ENCODE data around the gene CDC25B.

CDC25B gene

DNA sequence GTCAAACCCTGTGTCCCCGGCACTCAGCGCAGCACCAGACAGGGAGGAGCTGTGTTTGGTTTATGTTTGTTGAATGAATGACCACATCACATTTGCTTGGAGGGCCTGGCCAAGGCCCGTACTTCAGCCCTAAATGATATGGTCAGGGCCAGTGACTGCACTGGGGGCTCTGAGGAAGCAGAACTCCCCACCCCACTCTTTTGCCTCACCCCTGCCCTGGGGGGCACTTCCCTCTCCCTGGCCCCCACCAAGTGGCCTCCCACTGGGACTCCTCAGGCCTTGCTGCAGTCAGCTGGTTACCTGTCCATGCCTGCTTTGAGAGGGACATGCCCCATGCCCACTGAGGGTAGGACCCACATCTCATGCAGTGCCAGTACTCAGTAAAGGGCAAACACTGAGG, 31.5 kb upstream of the CDC25B start:
- no peak for DNase-seq (ENCODE audit: low read depth)

GRCh38 chr20:3765171-3765882, 30.8 kb upstream of the CDC25B start:
- no peak for DNase-seq (ENCODE audit: low read depth)

GRCh38 chr20:3766422-3767109, 29.5 kb upstream of the CDC25B start:
- no peak for DNase-seq (ENCODE audit: low read depth)

DNA sequence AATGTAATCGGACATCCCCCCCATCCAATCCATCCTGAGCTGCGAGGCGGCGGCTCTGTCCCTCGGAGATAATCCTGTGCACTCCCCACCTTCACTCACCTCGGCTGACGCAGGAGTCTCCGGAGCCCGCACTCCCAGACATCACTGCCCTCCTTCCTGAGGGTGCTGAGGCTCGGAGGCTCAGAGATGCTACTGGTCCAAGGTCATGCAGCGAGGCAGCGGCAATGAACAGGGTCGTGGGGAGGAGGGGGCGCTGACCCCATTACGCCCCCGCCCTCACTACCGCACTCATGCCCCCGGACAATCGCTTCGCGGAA, 29.0 kb upstream of the CDC25B start:
- DNase-seq (ENCODE audit: low read depth): no peak

DNA sequence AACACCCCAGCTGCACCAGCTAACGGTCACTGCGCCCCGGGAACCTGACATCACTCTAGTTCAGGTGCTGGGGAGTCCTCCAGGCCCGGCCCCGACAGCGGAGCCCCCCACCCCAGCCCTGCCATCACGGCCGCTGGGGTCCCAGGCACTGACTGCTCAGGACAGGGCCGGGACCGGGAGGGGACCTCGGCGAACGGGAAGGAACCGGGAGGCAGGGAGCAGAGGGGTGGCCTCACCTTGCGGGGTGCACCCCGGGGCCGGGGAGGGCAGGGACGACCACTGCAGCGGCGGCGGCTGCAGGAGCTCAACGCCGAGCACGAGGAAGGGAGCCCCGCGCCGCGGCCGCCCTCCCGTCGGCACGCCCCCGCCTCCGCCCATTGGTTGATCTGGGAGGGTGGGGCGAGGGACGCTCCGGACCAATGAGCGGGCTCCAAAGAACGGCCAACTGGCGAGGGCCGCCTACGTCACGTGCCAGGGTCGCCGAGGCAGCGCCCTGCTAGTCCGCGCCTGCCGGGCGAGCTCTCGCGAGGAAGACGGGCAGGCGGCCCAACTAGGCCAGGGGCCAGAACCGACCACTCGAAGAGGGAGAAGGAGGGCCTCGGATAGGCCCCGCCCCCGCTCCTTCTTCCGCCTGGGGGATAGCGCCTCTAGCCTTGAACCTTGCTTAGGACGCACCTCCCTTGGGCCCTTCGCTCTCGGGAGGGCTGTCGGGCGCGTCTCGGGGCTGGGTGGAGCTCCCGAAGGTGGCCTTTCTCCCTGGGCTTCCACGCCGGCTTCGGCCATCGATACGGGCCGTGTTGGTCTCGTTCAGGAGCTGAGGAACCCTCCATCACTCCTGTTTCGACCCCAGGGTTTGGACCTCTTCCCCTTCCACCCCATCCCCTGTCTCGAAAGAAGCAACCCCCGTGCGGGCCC, 28.4 kb upstream of the CDC25B start, which contains the start of gene ADISSP:
Gene ADISSP, minus strand, starts transcription at position 327 of the 915 bp plus-strand sequence. CDS start 7,653 bp downstream, outside the sequence.
- DNase-seq (ENCODE audit: low read depth): peak; percentile 93

GRCh38 chr20:3768342-3769130, 27.6 kb upstream of the CDC25B start:
- DNase-seq (ENCODE audit: low read depth): peak; percentile 74

DNA sequence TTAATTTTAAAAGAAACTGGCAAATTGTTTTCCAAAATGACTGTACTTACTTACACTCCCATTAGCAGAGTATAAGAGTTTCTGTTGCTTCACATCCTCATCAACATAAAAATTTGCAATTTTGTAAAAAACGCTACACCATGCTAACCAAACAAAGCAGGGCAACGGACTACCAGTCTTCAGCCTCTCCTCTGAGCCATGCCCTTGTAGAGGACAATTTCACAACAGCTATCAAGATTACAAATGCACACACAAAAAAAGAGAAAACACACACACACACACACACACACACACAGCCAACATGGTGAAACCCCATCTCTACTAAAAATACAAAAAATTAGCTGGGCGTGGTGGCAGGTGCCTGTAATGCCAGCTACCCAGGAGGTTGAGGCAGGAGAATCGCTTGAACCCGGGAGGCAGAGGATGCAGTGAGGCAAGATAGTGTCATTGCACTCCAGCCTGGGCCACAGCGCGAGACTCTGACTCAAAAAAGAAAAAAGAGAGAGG, 24.5 kb upstream of the CDC25B start:
- no peak for DNase-seq (ENCODE audit: low read depth)

GRCh38 chr20:3775457-3776108, 20.5 kb upstream of the CDC25B start:
- DNase-seq (ENCODE audit: low read depth): no peak

GRCh38 chr20:3777381-3777715, 18.8 kb upstream of the CDC25B start:
- no peak for DNase-seq (ENCODE audit: low read depth)

- DNase-seq (ENCODE audit: low read depth): no peak
Observed at GRCh38 chr20:3777716-3778629, 18.1 kb upstream of the CDC25B start.

DNA sequence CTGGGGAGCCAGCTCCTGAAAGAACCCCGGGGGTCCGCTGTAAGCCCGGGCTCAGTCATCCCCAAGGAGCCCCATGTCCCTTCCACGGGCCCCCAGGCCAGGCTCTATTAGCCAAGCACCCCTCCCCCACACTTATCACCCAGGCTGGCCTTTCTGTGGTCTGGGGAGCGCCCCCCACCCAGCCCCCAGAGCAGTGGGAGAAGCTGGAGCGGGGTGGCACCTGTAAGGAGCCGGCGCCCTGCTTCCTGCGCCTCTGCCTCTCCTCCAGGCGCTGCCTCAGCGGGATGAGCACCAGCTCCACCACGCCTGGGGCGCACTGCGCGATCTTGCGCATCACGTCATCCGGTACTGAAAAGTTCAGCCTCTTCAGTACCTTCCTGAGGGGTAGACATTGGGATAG, 17.1 kb upstream of the CDC25B start:
- no peak for DNase-seq (ENCODE audit: low read depth)

DNA sequence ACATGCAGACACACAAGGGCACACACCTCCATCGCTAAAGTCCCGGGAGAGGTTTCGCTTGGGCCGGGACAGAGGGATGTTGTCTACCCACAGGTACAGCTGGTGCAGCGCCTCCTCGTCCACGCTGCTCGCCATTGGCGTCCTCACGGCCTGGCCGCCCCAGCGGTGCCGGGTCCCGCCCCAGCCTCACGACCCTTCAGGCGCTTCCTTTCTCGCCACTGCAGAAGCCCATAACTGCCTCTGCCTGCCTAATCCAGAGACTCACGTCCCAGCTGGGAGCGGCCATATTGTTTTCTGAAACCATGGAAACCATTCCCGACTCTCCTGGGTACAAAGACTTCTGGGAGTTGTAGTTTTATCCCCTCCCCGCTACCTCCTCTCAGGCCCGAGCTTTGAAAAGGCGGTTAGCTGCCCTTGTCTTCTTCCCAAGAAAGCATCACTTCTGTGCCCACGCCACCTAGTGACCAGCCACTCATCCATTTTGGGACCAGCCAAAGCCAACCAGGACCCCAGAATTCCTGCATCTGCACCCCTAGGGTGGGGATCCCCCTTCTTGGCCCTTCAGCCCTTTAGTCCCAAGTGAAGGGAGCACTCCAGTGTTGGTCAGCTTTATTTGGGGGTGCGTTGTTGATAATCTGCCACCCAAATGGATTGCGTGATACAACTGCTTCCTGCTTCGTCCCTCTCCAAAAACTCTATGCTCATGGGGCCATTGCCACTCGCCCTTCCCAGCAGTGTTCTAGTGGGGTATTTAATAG, 14.8 kb upstream of the CDC25B start, which contains the start of gene SPEF1:
Gene SPEF1, minus strand, starts transcription at position 296 of the 758 bp plus-strand sequence. Its CDS starts 161 bp downstream, at position 135.
- no peak for DNase-seq (ENCODE audit: low read depth)

- no peak for DNase-seq (ENCODE audit: low read depth)
Observed at GRCh38 chr20:3782597-3782996, 13.5 kb upstream of the CDC25B start.

- no peak for DNase-seq (ENCODE audit: low read depth)
Observed at GRCh38 chr20:3783068-3783489, 13.0 kb upstream of the CDC25B start.

DNA sequence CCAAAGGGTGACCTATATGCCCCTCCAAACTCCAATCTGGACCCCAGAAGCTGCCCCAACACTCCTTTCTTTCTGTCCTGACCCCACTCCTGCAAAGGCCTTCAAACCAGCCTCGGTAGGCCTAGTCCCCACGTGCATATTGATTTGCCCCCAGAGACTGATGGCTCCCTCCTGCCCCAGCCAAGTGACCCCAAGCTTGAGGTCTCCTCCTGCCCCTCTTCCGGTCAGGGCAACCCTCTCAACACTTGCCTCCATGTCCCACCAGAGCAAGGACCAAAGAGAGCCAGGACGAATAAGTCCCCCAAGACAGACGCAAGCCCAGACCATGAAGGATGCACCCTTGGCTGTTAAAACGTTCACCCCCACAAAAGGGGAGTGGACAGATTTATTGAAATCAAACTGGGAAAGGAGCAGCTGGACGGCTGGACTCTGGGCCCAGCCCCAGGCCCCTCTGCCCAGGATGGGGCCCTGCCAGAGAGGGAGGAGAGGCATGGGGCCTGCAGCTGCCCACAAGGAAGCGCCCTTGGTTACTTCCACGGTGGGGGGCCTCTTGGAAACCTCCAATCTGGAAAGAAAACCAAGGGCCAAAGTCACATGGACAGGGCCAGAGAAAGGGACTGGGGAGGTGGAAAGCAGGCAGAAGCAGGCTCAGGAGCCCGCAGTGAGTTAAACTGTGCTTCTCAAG, 12.5 kb upstream of the CDC25B start:
- no peak for DNase-seq (ENCODE audit: low read depth)

GRCh38 chr20:3784216-3784853, 11.8 kb upstream of the CDC25B start:
- DNase-seq (ENCODE audit: low read depth): no peak

GRCh38 chr20:3784863-3785239, 11.3 kb upstream of the CDC25B start:
- no peak for DNase-seq (ENCODE audit: low read depth)
